GM12878 (cell line): ENCODE results near the gene SDC1. TPM values are rescaled to one million over a fixed set of nuclear protein-coding genes. Genes with fewer than 3 reads are reported as not detected.

Experiments used
- BHLHE40 ChIP-seq, 2 experiments: fragments of 450-650 bp in 1 of 2; IDR thresholded peaks; 2 replicates each; pipeline ENCODE4 v1.6.1; 2011 to 2017; ENCODE audit warnings: low read depth in 2 of 2, borderline replicate concordance in 1 of 2, improper control_type of control experiment in 1 of 2, low read length in 1 of 2, mild to moderate bottlenecking in 1 of 2
- CBFB ChIP-seq: IDR thresholded peaks from 2 replicates; pipeline ENCODE4 v1.6.1; 2016; ENCODE audit warnings: antibody characterized with exemption, low read depth
- FOXM1 ChIP-seq: IDR thresholded peaks from 2 replicates; pipeline ENCODE4 v1.6.1; 2012; ENCODE audit warnings: low read depth, mild to moderate bottlenecking, inconsistent platforms, low read length, moderate library complexity
- HDAC2 ChIP-seq: fragments of 200-600 bp; sonication (generic); IDR thresholded peaks from 2 replicates; pipeline ENCODE4 v1.6.1; 2017
- HDAC6 ChIP-seq: fragments of 200-600 bp; sonication (generic); IDR thresholded peaks from one replicate; pipeline ENCODE4 v1.8.0; 2017; ENCODE audit warnings: antibody characterized with exemption; ENCODE audit not compliant: unreplicated experiment
- IKZF2 ChIP-seq, 2 experiments: fragments of 450-650 bp; IDR thresholded peaks; 2 replicates each; pipeline ENCODE4 v1.6.1; 2017; ENCODE audit warnings: mild to moderate bottlenecking in 2 of 2, moderate library complexity in 2 of 2
- IRF4 ChIP-seq: IDR thresholded peaks from 2 replicates; pipeline ENCODE4 v1.6.1; 2011; ENCODE audit warnings: low read depth, low read length
- JUNB ChIP-seq: IDR thresholded peaks from 2 replicates; pipeline ENCODE4 v1.6.1; 2016; ENCODE audit warnings: antibody characterized with exemption, mild to moderate bottlenecking
- KAT2A ChIP-seq: conservative IDR thresholded peaks from 2 replicates; pipeline ENCODE4 v1.6.1; 2011; ENCODE audit warnings: low read depth, low read length; ENCODE audit not compliant: control insufficient read depth
- SMAD5 ChIP-seq: IDR thresholded peaks from 2 replicates; pipeline ENCODE4 v1.6.1; 2016; ENCODE audit warnings: antibody characterized with exemption, low read depth
- SUZ12 ChIP-seq: fragments of 200-600 bp; sonication (generic); IDR thresholded peaks from one replicate; pipeline ENCODE4 v1.6.1; 2018; ENCODE audit warnings: antibody characterized with exemption, mild to moderate bottlenecking; ENCODE audit not compliant: unreplicated experiment
- TBL1XR1 ChIP-seq: IDR thresholded peaks from 2 replicates; pipeline ENCODE4 v1.6.1; 2012; ENCODE audit warnings: low read depth, low read length, improper control_type of control experiment
- polyA plus RNA-seq, 11 experiments: library from polyadenylated mRNA; depleted of rRNA in 4 of 11; unstranded in 6 of 11; stranded (reverse) in 5 of 11; fragments of >200 nt; fragmentation: Nextera tagmentation in 4 of 11; fragmentation: Illumina TruSeq in 1 of 11; extraction: Ambion mirVana in 4 of 11; extraction: Trizol in 1 of 11; gene quantifications; 1 replicate in 1 of 11; 2 replicates in 10 of 11; pipeline versions ENCODE4 v1.2.1 to v1.2.3, GENCODE V29; 2011 to 2016; ENCODE audit warnings: inconsistent platforms in 2 of 11, missing spikeins in 2 of 11, low read depth in 1 of 11
- total RNA-seq, 4 experiments: library from RNA; depleted of rRNA in 3 of 4; stranded (reverse); fragments of >200 nt in 3 of 4; fragmentation: Illumina TruSeq in 1 of 4; extraction: Trizol in 1 of 4; gene quantifications; 2 replicates each; pipeline versions ENCODE4 v1.2.1 to v1.2.3, GENCODE V29; 2013 to 2021
- TF ChIP-seq, protein P1 (sequence below): fragments of 450-650 bp; IDR thresholded peaks from 2 replicates; pipeline ENCODE4 v1.6.1; 2017; ENCODE audit warnings: mild to moderate bottlenecking, moderate library complexity
- TF ChIP-seq, protein P2 (sequence below): fragments of 450-650 bp; IDR thresholded peaks from 2 replicates; pipeline ENCODE4 v1.6.1; 2017; ENCODE audit warnings: mild to moderate bottlenecking, low read depth, inconsistent platforms; ENCODE audit not compliant: poor library complexity, severe bottlenecking

The SDC1 gene
- total and polyA plus RNA-seq, 10 of the 15 experiments (the other 5 are each of a cell fraction or from before 2014, with no cell fraction given): 0.85 to 36.8 (median 23.7) TPM

GRCh38 chr2:20190876-20191713 lies 33.8 kb downstream of the SDC1 start (continued):
- TF ChIP-seq, protein P1, sequence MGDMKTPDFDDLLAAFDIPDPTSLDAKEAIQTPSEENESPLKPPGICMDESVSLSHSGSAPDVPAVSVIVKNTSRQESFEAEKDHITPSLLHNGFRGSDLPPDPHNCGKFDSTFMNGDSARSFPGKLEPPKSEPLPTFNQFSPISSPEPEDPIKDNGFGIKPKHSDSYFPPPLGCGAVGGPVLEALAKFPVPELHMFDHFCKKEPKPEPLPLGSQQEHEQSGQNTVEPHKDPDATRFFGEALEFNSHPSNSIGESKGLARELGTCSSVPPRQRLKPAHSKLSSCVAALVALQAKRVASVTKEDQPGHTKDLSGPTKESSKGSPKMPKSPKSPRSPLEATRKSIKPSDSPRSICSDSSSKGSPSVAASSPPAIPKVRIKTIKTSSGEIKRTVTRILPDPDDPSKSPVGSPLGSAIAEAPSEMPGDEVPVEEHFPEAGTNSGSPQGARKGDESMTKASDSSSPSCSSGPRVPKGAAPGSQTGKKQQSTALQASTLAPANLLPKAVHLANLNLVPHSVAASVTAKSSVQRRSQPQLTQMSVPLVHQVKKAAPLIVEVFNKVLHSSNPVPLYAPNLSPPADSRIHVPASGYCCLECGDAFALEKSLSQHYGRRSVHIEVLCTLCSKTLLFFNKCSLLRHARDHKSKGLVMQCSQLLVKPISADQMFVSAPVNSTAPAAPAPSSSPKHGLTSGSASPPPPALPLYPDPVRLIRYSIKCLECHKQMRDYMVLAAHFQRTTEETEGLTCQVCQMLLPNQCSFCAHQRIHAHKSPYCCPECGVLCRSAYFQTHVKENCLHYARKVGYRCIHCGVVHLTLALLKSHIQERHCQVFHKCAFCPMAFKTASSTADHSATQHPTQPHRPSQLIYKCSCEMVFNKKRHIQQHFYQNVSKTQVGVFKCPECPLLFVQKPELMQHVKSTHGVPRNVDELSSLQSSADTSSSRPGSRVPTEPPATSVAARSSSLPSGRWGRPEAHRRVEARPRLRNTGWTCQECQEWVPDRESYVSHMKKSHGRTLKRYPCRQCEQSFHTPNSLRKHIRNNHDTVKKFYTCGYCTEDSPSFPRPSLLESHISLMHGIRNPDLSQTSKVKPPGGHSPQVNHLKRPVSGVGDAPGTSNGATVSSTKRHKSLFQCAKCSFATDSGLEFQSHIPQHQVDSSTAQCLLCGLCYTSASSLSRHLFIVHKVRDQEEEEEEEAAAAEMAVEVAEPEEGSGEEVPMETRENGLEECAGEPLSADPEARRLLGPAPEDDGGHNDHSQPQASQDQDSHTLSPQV: no peak
- TF ChIP-seq JUNB (no peak), CBFB (no peak), KAT2A (no peak), BHLHE40 (IDR thresholded peaks at IDR 0.05; ENCODE audit: borderline replicate concordance in 1 of 2, low read depth in 2 of 2, low read length in 1 of 2) (no peak), SMAD5 (no peak), SUZ12 (no peak), HDAC6 (no peak), IRF4 (no peak), FOXM1 (no peak), HDAC2 (no peak), IKZF2 (IDR thresholded peaks at IDR 0.05) (no peak), TBL1XR1 (no peak)
- TF ChIP-seq, protein P2, sequence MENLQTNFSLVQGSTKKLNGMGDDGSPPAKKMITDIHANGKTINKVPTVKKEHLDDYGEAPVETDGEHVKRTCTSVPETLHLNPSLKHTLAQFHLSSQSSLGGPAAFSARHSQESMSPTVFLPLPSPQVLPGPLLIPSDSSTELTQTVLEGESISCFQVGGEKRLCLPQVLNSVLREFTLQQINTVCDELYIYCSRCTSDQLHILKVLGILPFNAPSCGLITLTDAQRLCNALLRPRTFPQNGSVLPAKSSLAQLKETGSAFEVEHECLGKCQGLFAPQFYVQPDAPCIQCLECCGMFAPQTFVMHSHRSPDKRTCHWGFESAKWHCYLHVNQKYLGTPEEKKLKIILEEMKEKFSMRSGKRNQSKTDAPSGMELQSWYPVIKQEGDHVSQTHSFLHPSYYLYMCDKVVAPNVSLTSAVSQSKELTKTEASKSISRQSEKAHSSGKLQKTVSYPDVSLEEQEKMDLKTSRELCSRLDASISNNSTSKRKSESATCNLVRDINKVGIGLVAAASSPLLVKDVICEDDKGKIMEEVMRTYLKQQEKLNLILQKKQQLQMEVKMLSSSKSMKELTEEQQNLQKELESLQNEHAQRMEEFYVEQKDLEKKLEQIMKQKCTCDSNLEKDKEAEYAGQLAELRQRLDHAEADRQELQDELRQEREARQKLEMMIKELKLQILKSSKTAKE: no peak
